Stimulated activated CD4-positive, alpha-beta T cell treated with anti-CD3 and anti-CD28 coated beads, Interleukin-4, amount 100 ng/mL, for 1 hour (primary cell): ENCODE data around the gene FZD1.

Experiments
- DNase-seq: peaks from one replicate; pipeline ENCODE4 v3.0.0-alpha.2; 2020

Gene FZD1

DNA sequence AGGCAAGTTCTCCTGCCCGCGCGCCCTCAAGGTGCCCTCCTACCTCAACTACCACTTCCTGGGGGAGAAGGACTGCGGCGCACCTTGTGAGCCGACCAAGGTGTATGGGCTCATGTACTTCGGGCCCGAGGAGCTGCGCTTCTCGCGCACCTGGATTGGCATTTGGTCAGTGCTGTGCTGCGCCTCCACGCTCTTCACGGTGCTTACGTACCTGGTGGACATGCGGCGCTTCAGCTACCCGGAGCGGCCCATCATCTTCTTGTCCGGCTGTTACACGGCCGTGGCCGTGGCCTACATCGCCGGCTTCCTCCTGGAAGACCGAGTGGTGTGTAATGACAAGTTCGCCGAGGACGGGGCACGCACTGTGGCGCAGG is 1.4 kb downstream of the FZD1 start:
- no peak for DNase-seq

DNA sequence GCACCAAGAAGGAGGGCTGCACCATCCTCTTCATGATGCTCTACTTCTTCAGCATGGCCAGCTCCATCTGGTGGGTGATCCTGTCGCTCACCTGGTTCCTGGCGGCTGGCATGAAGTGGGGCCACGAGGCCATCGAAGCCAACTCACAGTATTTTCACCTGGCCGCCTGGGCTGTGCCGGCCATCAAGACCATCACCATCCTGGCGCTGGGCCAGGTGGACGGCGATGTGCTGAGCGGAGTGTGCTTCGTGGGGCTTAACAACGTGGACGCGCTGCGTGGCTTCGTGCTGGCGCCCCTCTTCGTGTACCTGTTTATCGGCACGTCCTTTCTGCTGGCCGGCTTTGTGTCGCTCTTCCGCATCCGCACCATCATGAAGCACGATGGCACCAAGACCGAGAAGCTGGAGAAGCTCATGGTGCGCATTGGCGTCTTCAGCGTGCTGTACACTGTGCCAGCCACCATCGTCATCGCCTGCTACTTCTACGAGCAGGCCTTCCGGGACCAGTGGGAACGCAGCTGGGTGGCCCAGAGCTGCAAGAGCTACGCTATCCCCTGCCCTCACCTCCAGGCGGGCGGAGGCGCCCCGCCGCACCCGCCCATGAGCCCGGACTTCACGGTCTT is 1.9 kb downstream of the FZD1 start:
- no peak for DNase-seq

DNA sequence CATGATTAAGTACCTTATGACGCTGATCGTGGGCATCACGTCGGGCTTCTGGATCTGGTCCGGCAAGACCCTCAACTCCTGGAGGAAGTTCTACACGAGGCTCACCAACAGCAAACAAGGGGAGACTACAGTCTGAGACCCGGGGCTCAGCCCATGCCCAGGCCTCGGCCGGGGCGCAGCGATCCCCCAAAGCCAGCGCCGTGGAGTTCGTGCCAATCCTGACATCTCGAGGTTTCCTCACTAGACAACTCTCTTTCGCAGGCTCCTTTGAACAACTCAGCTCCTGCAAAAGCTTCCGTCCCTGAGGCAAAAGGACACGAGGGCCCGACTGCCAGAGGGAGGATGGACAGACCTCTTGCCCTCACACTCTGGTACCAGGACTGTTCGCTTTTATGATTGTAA is 2.5 kb downstream of the FZD1 start:
- DNase-seq, result no peak

DNA sequence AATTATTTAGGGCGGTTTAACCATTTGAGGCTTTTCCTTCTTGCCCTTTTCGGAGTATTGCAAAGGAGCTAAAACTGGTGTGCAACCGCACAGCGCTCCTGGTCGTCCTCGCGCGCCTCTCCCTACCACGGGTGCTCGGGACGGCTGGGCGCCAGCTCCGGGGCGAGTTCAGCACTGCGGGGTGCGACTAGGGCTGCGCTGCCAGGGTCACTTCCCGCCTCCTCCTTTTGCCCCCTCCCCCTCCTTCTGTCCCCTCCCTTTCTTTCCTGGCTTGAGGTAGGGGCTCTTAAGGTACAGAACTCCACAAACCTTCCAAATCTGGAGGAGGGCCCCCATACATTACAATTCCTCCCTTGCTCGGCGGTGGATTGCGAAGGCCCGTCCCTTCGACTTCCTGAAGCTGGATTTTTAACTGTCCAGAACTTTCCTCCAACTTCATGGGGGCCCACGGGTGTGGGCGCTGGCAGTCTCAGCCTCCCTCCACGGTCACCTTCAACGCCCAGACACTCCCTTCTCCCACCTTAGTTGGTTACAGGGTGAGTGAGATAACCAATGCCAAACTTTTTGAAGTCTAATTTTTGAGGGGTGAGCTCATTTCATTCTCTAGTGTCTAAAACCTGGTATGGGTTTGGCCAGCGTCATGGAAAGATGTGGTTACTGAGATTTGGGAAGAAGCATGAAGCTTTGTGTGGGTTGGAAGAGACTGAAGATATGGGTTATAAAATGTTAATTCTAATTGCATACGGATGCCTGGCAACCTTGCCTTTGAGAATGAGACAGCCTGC is 3.1 kb downstream of the FZD1 start:
- no peak for DNase-seq

DNA sequence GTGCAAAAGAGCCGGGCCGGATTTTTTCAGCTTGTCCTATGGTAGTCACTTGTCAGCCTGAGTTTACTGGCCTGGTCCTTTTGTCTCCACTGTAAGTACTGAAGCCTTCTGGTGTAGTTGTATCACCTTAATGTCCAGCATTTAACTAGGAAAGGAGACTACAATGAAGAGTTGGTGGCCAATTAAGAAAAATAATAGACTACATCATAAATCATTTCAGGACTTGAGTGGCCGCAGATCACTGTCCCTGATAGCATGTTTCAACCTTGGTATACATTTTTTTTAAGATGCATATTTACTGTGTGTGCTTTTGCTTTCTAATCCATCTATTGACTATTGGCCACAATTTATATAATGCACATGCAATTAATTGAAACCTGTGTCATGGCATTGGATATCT is 6.1 kb downstream of the FZD1 start:
- no peak for DNase-seq

DNA sequence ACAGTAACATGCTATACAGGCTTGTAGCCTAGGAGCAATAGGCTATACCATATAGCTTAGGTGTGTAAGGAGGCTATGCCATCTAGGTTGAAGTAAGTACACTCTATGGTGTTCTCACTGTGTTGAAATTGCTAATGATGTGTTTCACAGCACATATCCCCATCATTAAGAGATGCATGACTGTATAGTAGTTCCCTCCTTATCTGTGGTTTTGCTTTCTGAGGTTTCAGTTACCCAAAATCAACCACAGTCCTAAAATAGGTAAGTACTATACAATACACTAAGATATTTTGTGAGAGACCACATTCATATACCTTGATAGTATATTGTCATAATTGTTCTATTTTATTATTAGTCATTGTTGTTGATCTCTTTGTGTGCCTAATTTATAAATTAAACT is 12.7 kb downstream of the FZD1 start:
- DNase-seq, result no peak

DNA sequence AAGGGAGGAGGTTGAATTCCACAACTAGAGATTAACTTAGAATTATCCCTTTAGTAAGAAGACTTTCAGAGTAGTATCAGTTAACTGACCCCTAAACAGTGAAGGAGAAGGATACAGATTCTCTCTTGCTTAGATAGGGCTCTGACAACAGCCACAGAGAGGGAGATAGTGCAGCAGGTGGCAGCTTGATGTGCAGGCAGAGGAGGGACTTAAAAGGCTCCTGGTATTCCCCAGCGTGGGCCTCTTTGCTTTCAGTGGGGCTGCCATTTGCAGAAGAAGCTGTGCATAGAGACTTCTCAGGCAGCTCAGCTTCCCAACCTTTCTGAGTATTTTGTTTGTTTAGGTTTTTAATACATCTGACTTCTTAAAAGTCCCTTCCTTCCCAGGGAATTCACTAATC is 16.0 kb downstream of the FZD1 start:
- no peak for DNase-seq

DNA sequence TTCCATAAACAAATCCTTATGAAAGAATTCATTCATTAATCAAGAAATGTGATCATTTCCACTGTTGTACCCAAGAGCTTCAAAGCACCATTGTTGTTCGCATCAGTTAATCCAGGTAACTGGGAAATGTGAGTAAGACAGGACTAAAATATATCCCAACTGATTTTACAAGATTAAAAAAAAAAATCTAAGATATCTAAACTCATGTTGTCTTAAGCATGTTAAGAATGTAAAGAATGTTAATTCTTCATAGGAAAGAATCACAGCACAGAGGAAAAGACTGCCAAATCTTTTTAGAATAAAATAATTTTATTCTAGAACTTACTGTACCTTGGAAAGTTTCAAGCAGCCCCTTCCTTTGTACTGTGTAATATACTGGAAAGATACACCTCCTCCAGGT is 16.4 kb downstream of the FZD1 start:
- no peak for DNase-seq

DNA sequence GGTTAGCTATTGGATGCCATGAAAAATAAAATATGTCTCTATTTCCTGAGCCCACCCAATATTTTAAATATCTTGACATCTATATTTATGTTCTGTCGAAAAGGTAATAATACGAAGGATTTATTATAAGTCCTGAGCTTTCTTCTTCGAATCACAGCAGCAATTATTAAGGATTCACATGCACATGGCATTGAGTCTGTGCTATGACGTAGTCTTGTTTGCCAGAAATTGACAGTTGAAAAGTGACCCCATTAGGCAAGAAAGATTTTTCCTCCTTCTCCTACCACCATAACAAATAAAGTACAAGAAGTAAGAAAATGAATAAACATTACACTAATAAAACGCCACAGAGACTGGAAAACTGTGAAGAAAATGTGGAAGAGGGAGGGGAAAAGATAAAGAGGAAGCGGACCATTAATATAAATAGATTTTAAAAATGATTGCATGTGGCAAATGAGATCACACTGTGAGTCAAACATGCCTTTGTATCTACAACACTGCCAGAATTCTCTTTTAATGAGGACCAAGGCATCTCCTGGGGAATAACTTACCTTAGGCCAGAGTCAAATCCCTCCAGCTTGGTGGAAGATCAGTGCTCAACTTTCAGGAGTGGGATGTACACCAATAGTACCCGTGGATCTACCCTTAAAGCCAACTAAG is 21.6 kb downstream of the FZD1 start:
- no peak for DNase-seq

DNA sequence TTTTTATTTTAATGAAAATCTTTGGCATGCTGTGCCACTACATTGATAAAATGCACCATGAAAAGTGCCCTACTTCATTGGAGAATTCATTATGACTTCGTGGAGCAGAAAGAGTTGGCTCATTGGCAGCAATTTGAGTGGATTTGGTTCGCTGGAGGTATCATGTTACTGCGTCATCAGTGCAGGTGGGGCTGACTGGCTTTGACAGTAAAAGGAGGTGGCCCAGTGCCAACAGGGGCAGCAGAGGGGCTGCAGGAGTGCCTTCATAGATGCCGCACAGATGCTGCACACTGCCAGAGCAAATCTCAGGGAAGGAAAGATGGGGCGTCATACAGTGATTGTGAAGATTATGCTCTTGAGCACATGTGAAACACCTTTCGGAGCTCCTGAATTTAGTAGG is 22.2 kb downstream of the FZD1 start:
- no peak for DNase-seq

DNA sequence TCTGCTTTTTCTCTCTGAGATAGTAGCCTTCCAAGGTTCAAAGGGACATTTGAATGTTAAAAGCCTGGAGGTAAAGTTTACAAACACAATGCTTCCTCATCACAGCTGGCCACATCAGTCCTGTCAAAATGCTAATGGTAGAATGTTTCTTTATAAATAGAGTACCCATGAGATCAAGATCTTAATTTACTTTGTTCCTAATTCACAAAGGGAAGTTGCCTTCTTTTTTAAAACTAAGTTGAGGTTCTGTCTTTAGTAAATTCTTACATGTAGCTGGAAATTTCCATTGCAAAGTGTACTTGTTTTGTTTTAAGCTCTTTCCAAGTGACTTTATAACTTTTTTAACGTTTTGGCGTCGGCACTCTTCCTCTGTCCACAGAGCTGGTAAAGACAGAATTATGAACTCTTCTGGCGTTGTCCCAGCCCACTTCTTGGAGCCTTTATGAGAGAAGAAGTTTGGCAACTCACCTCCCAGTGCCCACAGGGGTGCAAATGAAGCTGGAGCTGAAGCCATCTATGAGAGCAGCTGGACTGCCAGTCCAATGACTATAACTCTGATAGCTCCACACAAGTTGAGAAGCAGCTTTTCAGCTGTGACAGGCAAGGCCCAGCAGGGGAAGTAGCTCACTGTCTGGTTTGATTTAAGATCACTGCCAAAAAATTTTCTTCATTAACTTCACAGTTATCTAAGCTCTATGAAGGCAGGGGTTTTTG is 23.3 kb downstream of the FZD1 start:
- no peak for DNase-seq

DNA sequence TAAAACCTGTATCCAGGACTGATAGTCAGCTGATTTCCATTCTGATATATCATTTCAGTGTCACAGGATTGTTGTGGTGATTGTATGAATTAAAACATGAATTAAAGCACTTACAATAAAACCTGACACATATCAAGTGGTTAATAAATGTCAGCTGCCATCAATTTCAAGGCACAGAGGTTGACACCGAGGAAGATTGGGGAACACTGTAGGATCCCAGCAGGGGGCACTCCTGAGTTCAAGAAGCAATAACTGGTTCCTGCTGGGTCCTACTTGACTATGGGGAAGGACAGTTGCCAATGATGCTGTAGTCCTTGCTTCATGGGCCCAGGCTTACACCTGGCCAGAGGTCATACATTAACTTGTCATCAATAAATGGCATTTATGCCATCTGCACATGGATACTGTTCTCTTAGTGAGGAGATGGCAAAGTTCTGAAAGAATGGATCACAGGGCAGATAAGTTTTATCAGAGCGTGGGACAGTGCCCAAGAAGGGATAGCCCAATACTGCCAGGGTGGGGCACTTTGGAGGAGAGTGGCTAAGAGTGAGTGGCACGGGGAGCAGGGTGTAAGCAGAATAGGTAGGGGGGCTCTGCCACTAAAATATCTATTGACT is 24.1 kb downstream of the FZD1 start:
- DNase-seq, result no peak

DNA sequence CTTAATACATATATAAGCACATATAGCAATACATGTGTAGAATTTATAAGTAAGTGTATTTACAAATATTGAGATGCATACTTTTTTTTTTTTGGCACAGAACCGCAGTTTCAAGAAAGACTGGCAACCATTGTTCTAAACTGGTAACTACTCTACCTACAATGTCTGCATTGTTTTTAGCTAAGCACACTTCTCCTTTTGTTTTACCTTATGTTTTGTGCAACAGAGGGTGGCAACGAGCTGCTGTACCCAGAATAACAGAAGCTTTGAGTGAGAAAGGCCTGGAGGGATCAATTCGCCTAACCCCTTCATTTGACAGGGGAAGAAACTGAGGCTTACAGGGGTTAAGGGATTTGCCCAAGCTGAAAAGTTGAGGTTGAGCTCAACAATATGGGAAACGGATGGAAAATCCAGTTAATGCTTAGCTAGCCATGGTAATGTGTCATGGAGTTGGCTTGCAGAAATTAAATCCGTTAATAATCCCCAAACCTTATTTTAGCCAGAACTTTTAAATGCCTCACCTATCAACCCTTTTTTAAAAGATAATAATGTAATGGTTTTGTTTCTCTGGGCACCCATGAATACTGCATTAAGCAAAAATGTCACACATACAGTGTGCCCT is 25.5 kb downstream of the FZD1 start:
- no peak for DNase-seq

DNA sequence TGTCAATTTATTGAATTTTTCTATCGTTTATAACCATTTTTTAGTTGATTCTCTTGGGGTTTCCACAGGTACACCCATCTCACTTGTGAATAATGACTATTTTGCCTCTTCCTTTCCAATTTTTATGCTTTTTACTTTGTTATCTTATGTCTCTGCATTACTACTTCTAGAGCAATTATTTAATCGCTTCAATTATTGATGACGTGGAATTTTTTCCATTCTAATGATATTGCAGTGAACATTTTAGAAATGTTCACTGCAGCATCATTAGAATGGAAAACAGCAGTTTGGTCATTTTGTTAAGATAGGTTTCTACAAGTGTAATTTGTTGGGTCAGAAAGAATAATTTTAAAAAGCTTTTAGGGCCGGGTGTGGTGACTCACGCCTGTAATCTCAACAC is 27.1 kb downstream of the FZD1 start:
- DNase-seq, result no peak

DNA sequence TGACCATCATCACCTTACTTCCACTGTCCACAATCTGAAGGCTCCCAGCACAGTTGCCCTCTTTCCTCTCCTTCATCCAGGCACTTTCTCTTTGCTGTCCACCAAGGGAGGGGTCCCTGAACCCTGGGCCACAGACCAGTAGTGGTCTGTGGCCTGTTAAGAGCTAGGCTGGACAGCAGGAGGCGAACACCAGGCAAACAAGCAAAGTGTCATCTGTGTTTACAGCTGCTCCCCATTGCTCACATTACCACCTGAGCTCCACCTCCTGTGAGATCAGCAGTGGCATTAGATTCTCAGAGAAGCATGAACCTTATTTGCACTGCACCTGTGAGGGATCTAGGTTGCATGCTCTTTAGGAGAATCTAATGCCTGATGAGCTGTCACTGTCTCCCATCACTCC is 27.7 kb downstream of the FZD1 start:
- no peak for DNase-seq

DNA sequence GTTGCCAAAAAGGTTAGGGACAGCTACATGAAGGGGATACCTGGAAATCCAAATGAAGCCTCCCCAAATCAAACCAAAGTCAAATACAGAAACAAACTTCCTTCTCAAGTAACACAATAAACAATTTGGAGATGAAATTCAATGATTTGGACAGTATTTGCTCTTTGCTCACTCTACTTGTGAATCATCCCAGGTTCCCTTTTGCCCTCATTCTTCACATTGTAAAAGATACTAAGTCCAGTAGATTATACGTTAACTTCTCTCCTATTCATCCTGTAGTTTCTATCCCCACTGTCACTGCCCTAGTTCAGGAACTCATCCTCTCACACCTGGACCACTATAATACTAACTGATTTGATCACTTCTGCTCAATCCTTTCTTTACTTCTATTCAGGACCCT is 28.3 kb downstream of the FZD1 start:
- no peak for DNase-seq

DNA sequence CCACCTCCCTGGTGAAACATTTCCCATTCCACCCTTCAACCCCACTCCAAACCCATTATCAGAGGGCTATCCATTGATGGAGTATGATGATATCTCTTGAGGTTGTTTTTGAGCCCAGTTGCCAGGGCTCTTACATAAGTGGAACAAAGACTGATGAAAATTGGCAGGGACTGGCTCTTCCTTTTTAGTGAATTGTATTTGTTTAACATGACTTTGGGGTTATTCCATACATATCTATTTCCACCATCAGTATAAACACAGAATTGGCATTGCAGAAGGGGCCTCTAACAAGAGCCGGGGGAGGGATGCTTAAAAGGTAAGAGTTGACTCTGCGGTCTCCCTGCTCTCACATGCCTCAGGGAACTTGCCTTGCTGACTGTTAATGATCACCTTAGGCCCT is 28.9 kb downstream of the FZD1 start:
- no peak for DNase-seq

DNA sequence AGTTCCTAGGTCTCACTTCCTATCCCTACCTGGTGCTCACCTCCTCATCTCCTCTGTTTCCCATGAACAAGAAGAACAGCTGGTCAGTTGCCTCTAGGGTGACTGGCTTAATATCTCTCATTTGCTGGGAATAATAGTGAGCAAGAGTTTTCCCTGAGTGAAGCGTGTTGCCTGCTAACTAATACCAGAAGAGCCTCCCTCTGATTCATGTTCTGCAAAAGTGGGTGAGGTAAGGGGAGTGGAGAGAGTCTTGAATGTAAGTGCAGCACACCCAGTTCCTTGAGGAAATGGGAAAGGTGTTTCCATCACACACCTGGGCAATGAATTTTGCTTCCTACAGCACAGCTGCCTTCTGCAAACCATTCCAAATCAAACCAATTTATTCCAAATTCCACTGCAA is 29.6 kb downstream of the FZD1 start:
- no peak for DNase-seq

DNA sequence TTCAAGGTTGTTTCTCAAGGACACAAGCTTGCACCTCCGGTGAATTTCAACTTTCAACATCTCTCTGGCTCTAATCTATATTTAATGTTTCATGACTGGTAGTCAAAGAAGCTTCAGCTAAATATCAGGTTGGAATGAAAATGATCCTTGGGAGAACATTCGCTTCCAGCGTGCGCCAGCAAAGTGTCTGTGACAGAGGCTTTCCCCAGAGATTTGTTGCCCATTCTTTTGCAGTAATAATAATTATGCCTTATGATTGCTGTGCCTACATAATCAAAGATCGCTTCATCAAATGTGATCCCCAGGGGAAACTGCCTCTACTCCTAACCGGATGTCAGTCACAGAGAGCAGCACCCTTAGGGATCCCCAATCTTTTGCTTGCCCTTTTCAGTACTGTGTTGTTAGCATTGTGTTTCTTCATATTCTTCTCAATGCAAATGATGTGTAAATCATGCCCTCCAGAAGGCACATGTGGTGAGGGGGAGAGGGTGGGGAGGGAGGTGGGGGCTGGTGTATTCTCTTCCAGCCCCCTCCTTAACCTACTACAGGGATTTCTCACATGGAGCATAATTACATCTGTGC is 30.5 kb downstream of the FZD1 start:
- no peak for DNase-seq

DNA sequence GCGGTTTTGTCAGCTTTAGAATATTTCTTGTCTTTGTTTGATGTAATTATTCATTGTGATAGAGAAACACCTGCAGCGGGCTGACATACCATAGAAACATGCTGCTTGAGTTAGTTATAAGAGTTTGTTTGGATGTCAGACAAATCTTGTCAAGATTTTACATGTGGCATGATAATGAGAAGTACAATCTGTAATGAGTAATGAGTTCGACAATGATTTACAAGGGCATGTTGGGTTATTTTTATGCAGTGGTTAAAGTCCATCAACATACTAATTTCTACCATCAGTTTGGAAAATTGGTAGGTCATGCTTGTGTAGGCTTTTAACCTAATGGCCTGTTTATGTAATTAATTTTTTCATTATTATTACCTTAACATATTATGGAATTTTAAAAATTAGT is 31.3 kb downstream of the FZD1 start:
- no peak for DNase-seq

DNA sequence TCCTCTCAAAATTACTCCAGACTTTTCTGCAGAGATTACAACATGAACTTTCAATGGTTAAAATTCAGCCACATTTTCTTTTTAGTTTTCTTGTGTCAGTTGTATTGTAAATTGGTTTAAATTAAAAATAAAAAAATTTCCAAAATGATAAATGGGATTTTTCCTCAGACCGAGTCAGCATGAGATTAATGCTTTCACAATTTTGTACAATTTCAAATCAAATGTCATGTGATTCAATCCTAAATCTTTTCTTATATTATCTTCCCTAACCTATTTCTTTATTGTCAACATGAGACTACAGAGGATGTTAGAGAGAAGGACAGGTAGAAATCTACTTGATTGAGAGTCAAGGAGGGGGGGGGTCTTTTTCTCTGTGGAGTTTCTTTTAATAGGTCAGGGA is 33.7 kb downstream of the FZD1 start:
- no peak for DNase-seq

DNA sequence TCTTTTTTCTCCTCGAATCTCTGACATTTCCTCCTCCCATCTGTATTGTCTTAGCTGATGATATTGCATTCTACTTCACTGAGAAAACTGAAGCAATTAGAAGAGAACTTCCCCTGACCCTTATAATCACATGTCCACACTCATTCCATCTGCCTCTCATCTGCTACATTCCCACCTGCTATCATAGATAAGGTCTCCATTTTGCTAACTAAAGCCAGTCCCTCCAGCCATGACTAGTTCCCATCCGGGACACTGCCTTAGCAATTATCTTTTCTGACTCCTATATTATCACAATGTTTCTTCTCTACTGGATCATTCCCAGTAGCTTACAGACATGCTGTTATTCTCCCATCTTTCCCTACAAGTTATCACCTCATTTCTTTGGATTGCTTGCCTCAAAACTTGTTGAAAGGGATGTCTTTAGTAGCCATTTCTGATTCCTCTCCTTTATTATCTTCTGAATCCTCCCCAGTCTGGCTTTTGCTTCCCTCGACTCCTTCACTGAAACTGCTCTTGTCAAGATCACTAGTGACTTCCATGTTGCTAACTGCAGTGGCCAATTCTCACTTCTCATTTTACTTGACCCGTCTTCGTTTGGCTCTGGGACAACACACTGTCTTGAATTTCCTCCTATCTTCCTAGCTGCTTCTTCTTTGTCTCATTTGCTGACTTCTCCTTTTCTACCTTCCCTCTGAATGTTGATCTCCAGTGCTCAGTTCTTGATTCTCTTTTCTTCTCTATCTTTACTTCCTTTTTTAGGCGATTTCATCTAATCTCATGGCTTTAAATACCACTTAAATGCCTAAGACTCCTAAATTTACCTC is 35.9 kb downstream of the FZD1 start:
- DNase-seq, result no peak
